ENCODE results near the gene G0S2. TPM values are rescaled to one million over a fixed set of nuclear protein-coding genes. Genes with fewer than 3 reads are reported as not detected.

The G0S2 gene
- total RNA-seq, 2 donors from 2014 or later: 59.9 to 221 TPM

- Histone ChIP-seq H3K36me3 (replicated peaks in 1 of 2; ENCODE audit: insufficient read depth in 1 of 2, low read depth in 2 of 2) (no peaks in the 10 kb centered on the region), H3K9me3 (no peaks in the 10 kb centered on the region), H3K4me3 (no peak overlapping the region), H3K27ac (no peak overlapping the region), H3K4me1 (no peaks in the 10 kb centered on the region), H3K27me3 (no peaks in the 10 kb centered on the region)
- no peak for DNase-seq
- TF ChIP-seq POLR2A (IDR thresholded peaks at IDR 0.05): no peak
- WGBS, 2 donors: 79 to 81% methylated on average over 1 of the region's 1 CpG
- intact Hi-C loops (cut with DNase I): no loop called here
- no peak for ATAC-seq
Measured at GRCh38 chr1:209707308-209707707, 32.1 kb downstream of the G0S2 start.

GRCh38 chr1:209708297-209708696, 33.1 kb downstream of the G0S2 start:
- Histone ChIP-seq H3K9me3 (no peaks in the 10 kb centered on the region), H3K27ac (no peak overlapping the region), H3K27me3 (no peaks in the 10 kb centered on the region), H3K4me1 (no peaks in the 10 kb centered on the region), H3K4me3 (no peak overlapping the region), H3K36me3 (replicated peaks in 1 of 2; ENCODE audit: insufficient read depth in 1 of 2, low read depth in 2 of 2) (no peaks in the 10 kb centered on the region)
- WGBS, 2 donors: 61 to 63% methylated on average over 4 of the region's 4 CpGs
- no peak for DNase-seq
- ATAC-seq: no peak
- no peak for TF ChIP-seq CTCF (IDR thresholded peaks at IDR 0.05)
- no peak for TF ChIP-seq POLR2A (IDR thresholded peaks at IDR 0.05)
- intact Hi-C loops (cut with DNase I): no loop called here

- no peaks in the 10 kb centered on the region for H3K27me3 ChIP-seq
Measured at GRCh38 chr1:209710093-209710492, 34.9 kb downstream of the G0S2 start.

GRCh38 chr1:209710847-209711246, 35.6 kb downstream of the G0S2 start:
- no peaks in the 10 kb centered on the region for H3K4me1 ChIP-seq
- WGBS, 2 donors: 80 to 83% methylated on average over 3 of the region's 3 CpGs
- ATAC-seq (no peak), DNase-seq (no peak)
- no peaks in the 10 kb centered on the region for H3K36me3 ChIP-seq (replicated peaks in 1 of 2; ENCODE audit: insufficient read depth in 1 of 2, low read depth in 2 of 2)
- H3K9me3 ChIP-seq: no peaks in the 10 kb centered on the region
- no peaks in the 10 kb centered on the region for H3K27me3 ChIP-seq
- TF ChIP-seq POLR2A (IDR thresholded peaks at IDR 0.05): no peak
- no peak overlapping the region for H3K27ac ChIP-seq
- H3K4me3 ChIP-seq: no peak overlapping the region
- intact Hi-C loops (cut with DNase I): no loop called here

More at GRCh38 chr1:209710093-209710492, 34.9 kb downstream of the G0S2 start:
- no peak for ATAC-seq
- WGBS, 2 donors: 62 to 73% methylated on average over 2 of the region's 2 CpGs
- TF ChIP-seq POLR2A (IDR thresholded peaks at IDR 0.05) (no peak), CTCF (IDR thresholded peaks at IDR 0.05) (no peak)
- Histone ChIP-seq H3K27ac (no peak overlapping the region), H3K9me3 (no peaks in the 10 kb centered on the region), H3K36me3 (replicated peaks in 1 of 2; ENCODE audit: insufficient read depth in 1 of 2, low read depth in 2 of 2) (no peaks in the 10 kb centered on the region), H3K4me3 (no peak overlapping the region), H3K4me1 (no peaks in the 10 kb centered on the region)
- intact Hi-C loops (cut with DNase I): no loop called here
- DNase-seq: no peak

- Histone ChIP-seq H3K4me1 (no peaks in the 10 kb centered on the region), H3K27me3 (no peaks in the 10 kb centered on the region), H3K27ac (no peak overlapping the region), H3K4me3 (no peak overlapping the region), H3K9me3 (no peaks in the 10 kb centered on the region), H3K36me3 (replicated peaks in 1 of 2; ENCODE audit: insufficient read depth in 1 of 2, low read depth in 2 of 2) (no peaks in the 10 kb centered on the region)
- intact Hi-C loops (cut with DNase I): no loop called here
- no peak for DNase-seq
- ATAC-seq: no peak
- TF ChIP-seq CTCF (IDR thresholded peaks at IDR 0.05) (no peak), POLR2A (IDR thresholded peaks at IDR 0.05) (no peak)
- WGBS, 2 donors: 72 to 80% methylated on average over 2 of the region's 2 CpGs
Measured at GRCh38 chr1:209714338-209714737, 39.1 kb downstream of the G0S2 start.

- Histone ChIP-seq H3K4me1 (no peaks in the 10 kb centered on the region), H3K27me3 (no peaks in the 10 kb centered on the region), H3K4me3 (no peak overlapping the region), H3K36me3 (replicated peaks in 1 of 2; ENCODE audit: insufficient read depth in 1 of 2, low read depth in 2 of 2) (no peaks in the 10 kb centered on the region), H3K9me3 (no peaks in the 10 kb centered on the region), H3K27ac (no peak overlapping the region)
- no peak for DNase-seq
- intact Hi-C loops (cut with DNase I): no loop called here
- no peak for ATAC-seq
- TF ChIP-seq POLR2A (IDR thresholded peaks at IDR 0.05): no peak
- TF ChIP-seq CTCF (IDR thresholded peaks at IDR 0.05): no peak
Measured at GRCh38 chr1:209715314-209715713, 40.1 kb downstream of the G0S2 start.
